ENCODE data around the gene HSD17B12. TPM values are rescaled to one million over a fixed set of nuclear protein-coding genes. Genes with fewer than 3 reads are reported as not detected.

The HSD17B12 gene
- total RNA-seq, 1 experiment from 2014 or later = 106 TPM

GRCh38 chr11:43895601-43896000 lies 215.1 kb downstream of the HSD17B12 start:
- BruUV-seq (replicated peaks) = no TSS peak
- no peak for DNase-seq (ENCODE audit: low read depth, low spot score)
- intact Hi-C loops (cut with micrococcal nuclease; ENCODE audit: unreplicated experiment) = no loop called here
- ChIA-PET CTCF (no interaction called here), POLR2A (no interaction called here)
- Histone ChIP-seq H3K9me3 (ENCODE audit: control insufficient read depth, insufficient read depth, low read depth, low read length) (no peaks in the 10 kb centered on the region), H3K4me3 (ENCODE audit: low read depth in 2 of 2, low read length in 2 of 2) (no peak overlapping the region), H3K4me1 (ENCODE audit: control insufficient read depth, insufficient read depth, low read length) (no peaks in the 10 kb centered on the region), H3K27ac (ENCODE audit: low read length) (no peak overlapping the region), H3K27me3 (ENCODE audit: control insufficient read depth, insufficient read depth, low read length) (no peaks in the 10 kb centered on the region), H3K36me3 (ENCODE audit: control insufficient read depth, insufficient read depth, low read length) (peaks cover 10% of the 10 kb centered on the region; the same call in 1 of the 2 replicates)
- no peak for ATAC-seq
- TF ChIP-seq POLR2AphosphoS5 (IDR thresholded peaks at IDR 0.05; ENCODE audit: low read depth, low read length) (no peak), REST (IDR thresholded peaks at IDR 0.05; ENCODE audit: insufficient read depth in 1 of 2, low read depth in 2 of 2, low read length in 1 of 2) (no peak), SIN3A (IDR thresholded peaks at IDR 0.05; ENCODE audit: borderline replicate concordance, insufficient read depth, low read depth, low read length) (no peak), CTCF (IDR thresholded peaks at IDR 0.05) (no peak), TCF7L2 (IDR thresholded peaks at IDR 0.05; ENCODE audit: low read depth, low read length) (no peak)
- in situ Hi-C loops (cut with HindIII; ENCODE audit: low pct_unique_long_range_greater_than_20kb, low sequenced_read_pairs) = no loop called here

DNA sequence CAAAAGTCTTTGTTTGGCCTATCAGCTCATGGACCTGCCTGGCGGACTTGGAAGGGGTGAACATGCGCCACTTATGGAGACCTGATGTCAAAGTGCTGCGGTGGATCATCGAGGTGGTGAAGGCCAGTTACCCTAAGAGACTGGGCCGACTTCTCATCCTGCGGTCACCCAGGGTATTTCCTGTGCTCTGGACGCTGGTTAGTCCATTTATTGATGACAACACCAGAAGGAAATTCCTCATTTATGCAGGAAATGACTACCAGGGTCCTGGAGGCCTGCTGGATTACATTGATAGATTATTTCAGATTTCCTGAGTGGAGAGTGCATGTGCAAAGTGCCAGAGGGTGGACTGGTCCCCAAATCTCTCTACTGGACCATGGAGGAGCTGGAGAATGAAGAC lies 218.0 kb downstream of the HSD17B12 start:
- peaks cover 8% of the 10 kb centered on the region; the same call in 1 of the 2 replicates for H3K36me3 ChIP-seq (ENCODE audit: control insufficient read depth, insufficient read depth, low read length)
- DNase-seq (ENCODE audit: low read depth, low spot score) (no peak), ATAC-seq (no peak)
- POLR2A ChIA-PET = no interaction called here
- no peaks in the 10 kb centered on the region for H3K4me1 ChIP-seq (ENCODE audit: control insufficient read depth, insufficient read depth, low read length)
- H3K27ac ChIP-seq (ENCODE audit: low read length) = no peak overlapping the region
- BruUV-seq (replicated peaks) = no TSS peak
- CTCF ChIA-PET = no interaction called here
- H3K9me3 ChIP-seq (ENCODE audit: control insufficient read depth, insufficient read depth, low read depth, low read length) = no peaks in the 10 kb centered on the region
- no peak overlapping the region for H3K4me3 ChIP-seq (ENCODE audit: low read depth in 2 of 2, low read length in 2 of 2)
- no peak for TF ChIP-seq POLR2AphosphoS5 (IDR thresholded peaks at IDR 0.05; ENCODE audit: low read depth, low read length)
- no peak for TF ChIP-seq TCF7L2 (IDR thresholded peaks at IDR 0.05; ENCODE audit: low read depth, low read length)
- TF ChIP-seq CTCF (IDR thresholded peaks at IDR 0.05) = no peak
- no peak for TF ChIP-seq REST (IDR thresholded peaks at IDR 0.05; ENCODE audit: insufficient read depth in 1 of 2, low read depth in 2 of 2, low read length in 1 of 2)
- TF ChIP-seq SIN3A (IDR thresholded peaks at IDR 0.05; ENCODE audit: borderline replicate concordance, insufficient read depth, low read depth, low read length) = no peak
- in situ Hi-C loops (cut with HindIII; ENCODE audit: low pct_unique_long_range_greater_than_20kb, low sequenced_read_pairs) = no loop called here
- no peaks in the 10 kb centered on the region for H3K27me3 ChIP-seq (ENCODE audit: control insufficient read depth, insufficient read depth, low read length)
- intact Hi-C loops (cut with micrococcal nuclease; ENCODE audit: unreplicated experiment) = no loop called here

Measured in Panc1 (cell line).